ENCODE measurements around the gene SSU72.
"Not testable (repeated sequence)": the region's sequence is repeated elsewhere in the genome, so short reads cannot be mapped to it uniquely, and the experiment has no call there.

SSU72 gene

DNA sequence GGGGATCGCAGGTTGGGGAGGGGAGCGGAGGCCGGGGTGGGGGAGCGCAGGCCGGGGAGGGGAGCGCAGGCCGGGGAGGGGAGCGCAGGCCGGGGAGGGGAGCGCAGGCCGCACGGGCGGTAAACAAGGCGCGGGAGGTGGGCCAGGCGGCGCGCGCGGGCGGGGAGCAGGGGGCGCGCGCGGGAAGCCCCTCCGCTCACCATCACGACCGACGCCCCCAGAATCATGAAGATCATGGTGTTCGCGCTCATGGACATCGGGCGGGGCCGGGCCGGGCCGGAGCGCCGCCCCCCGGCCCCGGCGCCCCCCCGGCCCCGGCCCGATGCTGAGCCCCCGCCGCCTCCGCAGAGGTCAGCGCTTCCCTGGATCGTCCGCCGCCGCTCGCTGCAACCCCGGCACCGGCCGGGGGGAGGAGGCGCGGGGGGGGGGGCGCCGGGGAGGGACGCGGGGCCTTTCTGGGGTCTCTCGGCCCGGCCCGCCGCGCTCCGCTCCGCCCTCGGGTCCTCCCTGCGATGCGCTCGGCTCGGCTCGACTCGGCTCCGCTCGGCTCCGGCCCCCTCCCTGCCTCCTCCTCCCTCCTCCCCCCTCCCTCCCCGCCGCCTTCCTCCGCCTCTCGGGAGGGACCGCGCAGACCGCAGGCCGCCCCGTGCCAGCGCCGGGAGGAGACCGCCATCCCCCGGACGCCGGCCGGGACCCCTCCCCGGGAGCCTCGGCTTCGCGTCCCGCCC is 34.4 kb downstream of the SSU72 start, which contains the start of gene TMEM240:
TSS of gene TMEM240 (minus strand) at position 535 of the 728 bp plus-strand sequence. CDS start at position 257, 278 bp downstream.
- no peak for DNase-seq

DNA sequence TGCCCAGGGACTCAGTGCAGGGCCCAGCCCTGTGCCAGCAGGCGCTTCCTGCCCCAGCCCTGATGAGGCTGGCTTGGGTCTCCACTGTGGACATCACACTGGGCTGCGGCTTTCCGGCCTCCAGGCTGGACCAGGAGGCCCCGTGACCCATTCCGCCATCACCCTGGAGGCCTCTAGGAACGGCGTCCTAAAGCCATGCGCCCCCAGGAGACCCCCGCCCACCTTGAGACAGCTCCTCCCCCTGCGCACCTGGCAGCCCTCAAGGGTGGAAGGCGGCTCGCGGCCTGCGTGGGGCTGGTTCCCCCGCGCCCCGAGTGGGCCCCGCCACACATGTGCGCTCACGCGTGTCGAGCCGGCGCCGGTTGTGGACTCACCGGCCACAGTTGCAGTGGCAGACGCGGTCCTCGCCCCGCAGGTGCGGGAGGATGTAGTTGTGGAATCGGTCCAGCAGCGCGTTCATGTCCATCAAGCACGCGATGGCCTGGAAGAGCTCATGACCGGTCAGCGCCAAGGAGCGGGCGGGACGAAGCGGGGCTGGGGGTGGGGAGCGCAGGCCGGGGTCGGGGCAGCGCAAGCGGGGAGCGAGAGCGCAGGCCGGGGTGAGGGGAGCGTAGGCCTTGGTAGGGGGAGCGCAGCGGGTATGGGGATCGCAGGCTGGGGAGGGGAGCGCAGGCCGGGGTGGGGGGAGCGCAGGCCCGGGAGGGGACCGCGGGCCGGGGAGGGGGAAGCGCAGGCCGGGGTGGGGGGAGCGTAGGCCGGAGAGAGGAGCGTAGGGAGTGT is 35.2 kb downstream of the SSU72 start:
- no peak for DNase-seq

DNA sequence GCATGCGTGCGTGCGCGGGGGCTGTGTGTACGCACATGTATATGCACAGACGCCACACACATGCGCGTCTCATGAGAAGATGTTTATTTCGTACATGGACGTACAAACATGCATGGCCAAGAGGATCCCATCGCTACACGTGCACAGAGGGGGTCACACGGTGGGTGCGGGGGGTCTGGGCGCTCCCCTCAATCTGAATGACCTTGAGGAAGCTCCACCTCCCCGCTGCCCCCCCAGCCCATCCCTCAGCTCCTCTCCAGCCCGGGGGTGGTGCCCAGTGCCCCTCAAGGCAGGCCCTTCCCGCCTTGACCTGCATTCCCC is 35.7 kb downstream of the SSU72 start:
- no peak for DNase-seq

DNA sequence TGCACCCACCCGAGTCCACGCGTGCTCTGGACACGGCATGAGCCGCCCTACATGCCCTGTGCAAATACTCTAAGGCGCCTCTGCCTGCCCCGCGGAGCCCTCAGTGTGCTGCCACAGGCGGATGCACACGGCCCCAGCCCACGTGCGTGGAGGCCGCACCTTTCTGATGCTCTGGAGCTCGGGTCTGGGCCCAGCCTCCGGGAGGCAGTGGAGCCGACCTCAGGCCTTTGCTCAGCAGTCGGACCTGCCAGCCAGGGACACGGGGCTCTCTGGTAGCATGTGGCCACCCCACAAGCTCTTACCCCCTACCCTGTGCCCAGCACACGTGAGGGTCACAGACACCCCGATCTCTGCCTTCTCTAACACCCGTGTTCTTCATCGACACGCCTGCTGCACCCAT is 36.3 kb downstream of the SSU72 start:
- DNase-seq, result no peak

DNA sequence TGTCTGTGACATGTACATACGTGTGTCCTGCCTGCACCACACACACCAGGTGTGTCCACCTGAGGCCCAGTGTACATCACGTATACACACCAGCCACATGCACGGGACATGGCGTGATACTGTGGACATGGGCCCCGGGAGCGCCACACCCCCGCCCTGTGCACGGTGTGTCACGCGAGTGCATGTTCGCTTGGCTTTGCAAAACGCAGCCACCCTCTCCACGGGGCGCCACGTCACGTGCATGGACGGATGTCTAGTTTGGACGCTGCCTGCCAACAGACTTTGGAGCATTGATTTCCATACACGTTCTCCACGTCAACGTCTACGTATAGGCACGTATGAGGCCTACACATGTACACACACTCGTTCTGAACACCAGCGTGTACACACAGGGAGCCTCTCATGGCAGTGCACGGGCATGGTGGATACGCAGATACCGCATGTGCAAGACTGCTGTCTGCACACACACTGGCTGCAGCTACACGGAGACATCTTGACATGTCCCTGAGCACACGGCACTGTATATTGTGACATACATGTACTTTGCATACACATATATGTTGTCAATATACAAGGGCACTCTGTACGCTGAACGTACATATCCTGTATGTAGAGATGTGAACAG is 36.9 kb downstream of the SSU72 start:
- no peak for DNase-seq

DNA sequence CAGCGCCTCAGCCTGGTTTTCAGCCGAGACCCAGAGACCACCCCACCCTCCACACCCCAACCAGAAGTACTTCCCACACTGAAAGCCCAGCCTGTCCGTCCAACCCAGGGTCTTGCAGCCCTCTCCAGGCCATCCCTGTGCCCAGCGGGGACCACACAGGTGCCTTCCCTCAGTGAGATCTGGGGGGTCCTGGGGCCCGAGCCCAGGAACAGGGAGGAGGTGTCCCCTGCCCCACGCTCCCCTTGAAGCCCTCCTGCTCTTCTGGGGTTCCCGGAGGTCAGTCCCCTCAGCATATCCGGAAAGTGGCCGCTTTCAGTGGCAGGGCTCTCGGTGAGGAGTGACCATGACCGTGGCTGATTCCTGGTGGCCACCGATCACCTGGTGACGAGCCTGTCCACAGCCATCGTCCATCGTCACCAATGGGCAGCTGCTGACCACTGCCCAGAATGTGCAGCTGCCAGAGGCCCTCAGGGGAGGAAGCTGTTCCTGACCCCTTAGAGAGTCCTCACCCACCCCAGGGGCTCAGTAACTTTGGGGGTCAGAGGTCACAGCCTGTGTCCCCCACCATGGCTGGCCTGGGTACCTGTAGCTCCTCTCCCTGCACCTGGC is 37.6 kb downstream of the SSU72 start:
- DNase-seq, result no peak

DNA sequence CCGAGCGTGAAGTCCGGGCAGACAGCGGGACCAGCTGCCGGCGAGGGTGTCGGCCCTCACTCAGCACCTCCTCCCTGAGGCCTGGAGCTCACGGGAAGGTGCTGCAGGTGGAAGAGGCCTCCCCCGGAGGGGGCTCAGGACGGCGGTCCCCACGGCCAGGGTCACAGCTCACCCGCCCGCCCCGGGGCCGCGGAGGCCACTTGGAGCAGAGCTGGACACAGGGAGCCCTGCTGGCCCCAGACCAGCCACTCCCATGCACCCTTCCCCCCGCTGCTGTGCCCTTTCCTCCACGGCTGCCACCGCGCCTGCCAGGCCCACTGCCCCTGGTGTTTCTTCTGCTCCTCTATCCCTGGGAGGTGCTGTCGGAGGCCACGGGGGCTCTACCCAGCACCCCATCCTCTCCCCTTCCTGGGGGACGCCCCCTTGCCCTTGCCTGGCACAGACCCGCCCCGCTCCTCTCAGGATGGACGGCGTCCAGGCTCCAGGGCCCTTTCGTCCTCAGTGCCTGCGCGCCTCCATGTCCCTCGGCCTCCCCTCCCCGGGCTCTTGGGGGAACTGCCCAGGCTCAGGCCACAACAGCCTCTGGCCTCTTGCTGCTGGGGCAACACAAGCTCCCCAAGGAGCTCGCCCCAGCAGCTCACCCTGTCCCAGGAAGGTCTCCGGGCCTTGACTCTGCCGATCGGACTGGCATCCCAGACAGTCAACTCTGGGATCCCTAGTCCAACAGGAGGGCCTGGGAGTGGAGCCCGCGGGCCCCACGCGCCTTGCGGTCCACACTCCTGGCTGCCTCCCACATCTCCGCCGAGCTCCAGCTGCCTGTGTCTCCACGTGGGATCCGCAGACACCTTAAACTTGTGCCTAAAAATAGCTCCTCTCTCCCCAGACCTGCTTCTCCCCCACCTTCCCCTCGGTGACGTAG is 38.4 kb downstream of the SSU72 start:
- no peak for DNase-seq

DNA sequence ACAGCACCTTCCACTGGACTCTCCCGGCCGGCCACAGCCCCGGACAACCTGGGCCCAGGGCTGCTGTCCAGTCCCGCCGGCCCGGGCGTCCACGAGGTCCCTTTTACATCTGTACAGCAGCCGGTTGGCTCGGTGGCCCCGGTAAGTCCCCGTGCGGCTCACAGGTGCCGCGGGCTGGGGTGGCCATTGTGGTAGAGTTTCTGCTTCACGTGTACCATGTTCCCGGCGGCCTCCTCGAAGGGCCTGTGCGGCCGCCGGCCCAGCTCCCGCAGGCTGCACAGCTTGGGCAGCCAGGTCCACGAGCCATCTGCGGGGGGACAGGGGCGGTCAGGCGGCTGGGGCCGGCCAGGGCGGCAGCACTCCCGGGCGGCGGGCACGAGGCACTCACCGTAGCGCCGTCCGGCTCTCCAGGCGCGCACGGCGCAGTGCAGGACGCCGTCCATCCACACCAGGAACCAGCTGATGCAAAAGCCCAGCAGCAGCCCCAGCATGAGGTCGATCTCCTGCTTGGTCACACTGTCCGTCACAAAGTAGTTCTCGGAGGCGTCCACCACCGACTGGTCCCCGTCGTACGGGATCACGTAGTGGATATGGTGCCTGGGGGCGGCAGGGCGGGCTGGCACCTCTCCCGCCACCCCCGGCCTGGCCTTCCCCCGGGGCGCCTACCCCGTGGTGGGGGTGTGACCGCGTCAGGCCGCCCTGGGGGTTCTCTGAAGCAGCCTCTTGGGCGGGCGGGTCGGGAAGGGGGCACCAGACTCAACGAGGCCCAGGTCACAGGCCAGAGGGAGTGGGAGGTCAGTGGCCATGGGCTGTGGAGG is 39.3 kb downstream of the SSU72 start:
- no peak for DNase-seq

DNA sequence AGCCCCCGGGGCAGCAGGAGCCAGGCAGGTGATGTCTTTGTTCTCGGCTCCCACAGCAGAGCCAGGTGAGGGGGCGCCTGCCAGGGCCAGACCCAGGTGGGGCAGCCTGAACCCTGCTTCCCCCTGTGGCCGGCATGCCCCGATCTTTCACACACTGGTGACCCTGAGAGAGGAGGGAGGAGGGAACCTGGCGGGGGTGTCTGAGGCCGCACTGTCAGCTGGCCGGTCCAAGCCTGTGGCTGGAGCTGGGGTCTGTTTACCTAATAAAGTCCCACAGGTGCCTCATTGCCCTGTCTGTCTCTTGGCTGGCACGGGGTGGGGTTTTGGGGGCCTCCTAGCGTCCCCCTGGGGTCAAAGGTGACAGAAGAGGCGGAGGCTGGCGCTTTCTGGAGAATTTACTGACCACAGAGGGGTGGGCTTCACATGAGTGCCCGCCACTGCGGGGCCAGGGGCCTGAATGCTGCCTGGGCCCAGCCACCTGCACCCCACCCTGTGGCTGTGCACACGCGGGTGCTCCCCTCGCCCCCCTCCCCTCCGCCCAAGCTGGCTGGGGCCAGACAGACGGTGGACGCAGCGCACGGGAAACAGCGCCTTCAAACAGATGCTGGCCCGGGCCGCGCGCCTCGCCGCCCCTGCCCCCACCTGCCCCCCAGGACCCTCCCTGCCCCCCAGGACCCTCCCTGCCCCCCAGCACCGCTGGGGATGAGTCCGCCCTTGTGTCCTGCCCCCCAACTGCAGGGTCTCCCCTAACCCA is 40.1 kb downstream of the SSU72 start:
- no peak for DNase-seq

DNA sequence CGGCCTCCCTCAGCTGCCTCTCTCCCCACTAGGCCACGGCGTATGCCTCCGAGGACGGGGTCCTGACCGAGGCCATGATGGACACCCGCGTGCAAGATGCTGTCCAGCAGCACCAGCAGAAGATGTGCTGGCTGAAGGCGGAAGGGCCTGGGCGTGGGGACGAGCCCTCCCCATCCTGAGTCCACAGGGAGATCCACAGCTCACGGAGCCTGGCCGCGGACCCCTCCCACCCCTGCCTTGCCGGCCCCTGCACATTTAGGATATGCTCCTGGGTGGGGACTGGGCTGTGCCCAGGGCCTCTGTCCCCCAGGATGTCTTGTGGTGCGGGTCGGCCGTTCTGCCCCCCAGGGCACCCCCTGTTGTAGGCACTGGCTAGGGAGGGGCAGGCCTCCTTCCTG is 40.8 kb downstream of the SSU72 start:
- not testable (repeated sequence) for DNase-seq

DNA sequence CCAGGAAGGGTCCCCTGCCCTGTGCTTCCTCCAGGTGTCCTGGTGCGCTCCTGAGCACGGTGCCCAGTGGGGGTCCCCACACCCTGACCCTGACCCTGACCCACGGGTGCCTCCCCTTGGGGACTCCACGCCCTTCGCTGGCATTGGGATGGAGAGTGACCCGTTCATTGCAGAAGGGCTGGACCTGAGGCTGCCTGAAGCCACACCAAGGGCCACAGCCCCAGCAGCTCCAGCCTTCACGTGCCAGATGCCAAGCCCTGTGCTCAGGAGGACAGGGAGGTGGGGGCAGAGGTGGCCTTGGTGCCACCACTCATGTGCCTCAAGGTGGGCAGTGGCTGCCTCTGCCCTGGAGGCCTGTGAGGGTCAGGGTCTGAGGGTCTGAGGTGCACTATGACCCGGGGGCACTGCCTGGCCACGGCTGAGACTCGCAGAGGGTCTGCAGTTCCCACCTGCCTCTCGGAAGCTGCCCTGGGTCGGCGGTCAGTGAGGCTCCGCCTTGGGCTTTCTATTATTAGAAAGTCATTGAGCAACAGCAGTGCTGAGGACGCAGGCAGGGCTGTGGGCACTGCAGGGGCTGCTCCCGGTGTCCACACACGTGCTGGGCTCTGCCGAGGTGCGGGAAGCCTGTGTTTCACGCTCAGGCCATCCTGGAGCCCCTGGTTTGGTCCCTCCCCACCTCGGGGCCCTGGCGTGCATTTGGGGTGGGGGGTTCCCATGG is 41.3 kb downstream of the SSU72 start:
- not testable (repeated sequence) for DNase-seq

DNA sequence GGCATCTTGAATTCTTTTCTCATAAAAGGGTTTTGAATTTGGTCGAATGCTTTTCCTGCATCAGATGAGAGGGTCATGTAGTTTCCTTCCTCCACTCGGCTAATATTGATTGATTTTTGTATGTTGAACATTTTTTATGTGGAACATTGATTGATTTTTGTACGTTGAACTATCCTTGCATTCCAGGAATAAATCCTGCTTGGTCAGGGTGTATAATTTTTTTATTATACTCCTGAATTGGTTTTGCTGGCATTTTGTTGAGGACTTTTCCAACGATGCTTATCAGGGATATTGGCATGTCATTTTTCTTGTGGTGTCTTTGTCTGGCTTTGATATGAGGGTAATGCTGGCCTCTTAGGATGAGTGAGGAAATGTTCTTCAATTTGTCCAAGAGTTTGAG is 42.7 kb downstream of the SSU72 start:
- DNase-seq, result no peak

DNA sequence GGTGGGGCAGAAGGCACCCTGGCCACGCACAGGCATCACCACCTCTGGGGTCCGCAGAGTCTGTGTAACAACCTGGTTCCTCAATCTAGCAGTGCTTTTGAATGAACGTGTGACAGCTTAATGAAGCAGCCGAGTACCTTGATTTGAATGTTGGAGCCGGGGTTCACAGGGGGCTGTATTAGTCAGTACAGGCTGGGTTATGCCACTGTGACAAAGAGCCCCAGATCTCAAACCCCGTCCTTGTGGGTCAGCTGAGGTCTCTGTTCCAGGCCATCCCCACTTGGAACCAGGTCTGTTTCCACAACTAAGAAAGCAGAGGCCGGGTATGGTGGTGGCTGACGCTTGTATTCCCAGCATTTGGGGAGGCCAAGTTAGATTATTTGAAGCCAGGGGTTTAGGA is 44.7 kb downstream of the SSU72 start:
- no peak for DNase-seq

DNA sequence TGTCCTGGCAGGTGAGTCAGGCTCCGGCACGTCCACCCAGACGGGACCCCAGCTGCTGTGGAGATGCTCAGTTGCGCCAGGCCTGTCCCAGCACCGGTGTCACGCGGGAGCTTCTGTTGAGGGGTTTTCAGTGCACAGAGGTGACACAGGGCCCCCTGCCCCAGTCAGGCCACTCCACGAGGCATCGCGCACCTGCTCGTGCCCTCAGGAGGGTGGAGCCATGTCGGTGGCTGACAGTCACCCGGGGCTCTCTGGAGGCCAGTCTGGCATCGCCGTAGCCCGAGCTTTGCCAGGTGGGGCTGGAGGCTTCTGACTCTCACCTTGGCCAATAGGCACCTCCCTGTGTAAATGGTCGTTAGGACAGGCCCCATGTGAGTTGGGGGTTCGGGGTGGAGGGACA is 45.3 kb downstream of the SSU72 start:
- no peak for DNase-seq

DNA sequence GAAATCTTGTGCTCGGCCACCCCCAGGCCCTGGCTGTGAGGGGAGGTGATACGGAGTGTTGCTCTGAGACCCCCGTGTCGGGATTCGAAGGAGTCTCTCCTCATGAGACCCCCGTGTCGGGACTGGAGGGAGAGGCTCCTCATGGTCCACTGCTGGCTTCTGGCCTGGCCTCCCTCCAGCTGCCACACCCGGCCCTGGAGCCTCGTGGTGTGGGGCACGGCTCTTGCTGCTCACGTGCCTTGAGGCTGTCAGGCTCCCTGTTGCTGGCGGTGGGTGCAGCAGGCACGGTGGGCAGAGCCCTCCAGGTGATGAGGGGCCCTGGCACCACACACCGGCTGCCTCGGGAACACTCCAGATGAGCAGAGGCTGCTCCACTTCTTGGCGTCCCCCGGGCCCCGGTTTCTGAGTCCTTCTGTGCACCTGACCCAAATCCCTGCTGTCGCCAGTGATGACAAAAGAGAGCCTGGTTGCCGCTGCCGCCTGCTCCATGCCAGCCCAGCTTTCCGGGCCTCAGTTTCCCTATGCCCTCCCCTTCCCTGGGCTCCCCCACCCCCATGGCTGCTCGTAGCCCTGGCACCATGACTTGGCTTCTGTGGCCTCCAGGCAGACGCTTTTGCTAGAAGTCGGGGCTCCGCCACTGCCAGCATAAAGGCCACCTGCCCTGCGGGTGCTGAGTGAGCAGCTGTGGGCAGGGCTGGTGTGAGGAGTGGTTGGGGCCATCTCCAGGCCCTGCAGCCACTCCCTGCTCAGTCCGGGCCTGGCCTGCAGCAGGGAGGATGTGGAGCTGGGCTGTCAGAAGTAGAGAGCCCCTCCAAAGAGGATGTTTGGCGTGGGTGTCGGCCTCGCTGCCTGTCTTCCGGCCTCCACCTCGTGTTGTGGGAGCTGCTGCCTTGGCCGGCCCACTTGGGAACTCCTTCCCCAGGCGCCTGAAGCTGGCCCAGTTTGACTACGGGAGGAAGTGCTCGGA is 46.1 kb downstream of the SSU72 start:
- no peak for DNase-seq

DNA sequence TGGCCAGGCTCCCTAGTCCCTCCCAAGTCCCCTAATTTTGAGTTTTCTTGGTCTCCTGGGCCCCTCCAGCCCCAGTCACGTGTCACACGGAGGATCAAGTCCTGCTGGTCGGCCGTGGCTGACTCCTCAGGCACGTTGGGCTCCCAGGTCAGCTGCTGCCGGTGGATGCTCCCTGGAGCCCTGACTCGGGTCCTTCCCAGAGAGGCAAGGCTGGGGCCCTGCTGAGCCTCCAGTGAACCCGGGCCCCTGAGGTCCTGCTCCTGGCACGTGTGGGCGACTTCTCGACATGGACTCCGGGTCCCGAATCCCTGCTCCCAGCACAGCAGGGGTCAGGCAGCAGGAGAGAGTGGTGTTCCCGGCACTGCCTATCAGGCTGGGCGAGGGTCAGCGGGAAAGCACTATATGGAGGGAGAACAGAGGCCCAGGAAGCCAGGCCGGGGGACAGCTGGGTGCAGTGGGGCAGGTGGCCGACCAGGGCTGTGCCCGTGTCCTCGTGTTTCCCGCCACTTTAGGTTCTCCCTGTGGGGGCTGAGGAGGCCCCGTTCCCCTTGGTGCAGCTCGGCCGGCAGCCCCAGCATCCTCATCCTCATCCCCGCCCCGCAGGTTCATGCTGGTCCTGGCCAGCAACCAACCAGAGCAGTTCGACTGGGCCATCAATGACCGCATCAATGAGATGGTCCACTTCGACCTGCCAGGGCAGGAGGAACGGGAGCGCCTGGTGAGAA is 47.4 kb downstream of the SSU72 start:
- DNase-seq, result no peak

DNA sequence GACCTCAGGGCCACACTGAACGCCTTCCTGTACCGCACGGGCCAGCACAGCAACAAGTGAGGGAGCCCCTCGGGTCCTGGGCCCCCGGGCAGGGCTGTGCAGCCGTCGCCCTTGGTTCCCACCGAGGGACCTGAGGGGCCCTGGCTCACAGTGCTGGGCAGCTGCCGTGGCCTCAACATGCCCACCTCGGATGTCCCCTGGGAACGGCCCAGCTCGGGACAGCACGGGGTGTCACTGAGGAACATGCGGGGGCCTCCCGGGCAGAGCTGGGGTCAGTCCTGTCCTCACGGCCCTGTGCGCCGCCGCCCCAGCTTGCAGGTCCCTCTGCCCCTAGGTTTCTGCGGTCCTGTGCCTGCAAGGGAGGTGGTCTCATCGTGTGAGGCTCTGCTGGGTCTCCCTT is 48.2 kb downstream of the SSU72 start:
- not testable (repeated sequence) for DNase-seq

DNA sequence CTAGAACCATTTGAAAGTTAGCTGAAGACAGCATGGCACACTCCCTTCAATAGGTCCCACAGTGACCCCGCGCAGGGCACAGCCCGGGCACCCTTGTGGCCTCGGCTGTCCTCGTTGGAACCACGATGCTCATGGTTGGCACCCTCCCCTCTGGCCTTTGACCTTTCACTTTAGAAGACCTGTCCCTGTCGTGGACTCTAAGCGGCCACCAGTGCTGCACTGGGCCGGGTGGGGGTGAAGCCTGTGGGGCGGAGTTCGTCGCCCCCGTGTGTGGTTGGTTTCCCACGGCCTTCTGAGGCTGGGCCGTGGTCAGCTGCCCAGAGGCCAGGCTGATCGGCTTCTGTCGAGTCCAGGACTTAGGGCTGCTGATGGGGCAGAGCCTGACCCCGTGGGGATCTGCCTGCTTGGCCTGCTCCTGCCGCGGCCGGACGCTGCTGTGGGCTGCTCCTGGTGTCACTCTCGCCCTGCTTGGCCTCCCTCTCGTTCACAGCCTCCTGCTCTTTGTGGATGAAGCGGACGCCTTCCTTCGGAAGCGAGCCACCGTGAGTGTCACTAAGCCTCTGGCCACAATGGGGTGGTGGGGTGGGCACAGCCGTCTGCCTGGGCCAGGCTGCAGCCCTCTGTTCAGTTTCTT is 49.8 kb downstream of the SSU72 start:
- not testable (repeated sequence) for DNase-seq

All from GF-D8 (cell line).